Caco-2 (cell line): Measurements from ENCODE around the gene GTF3C1. TPM values are rescaled to one million over a fixed set of nuclear protein-coding genes. Genes with fewer than 3 reads are reported as not detected.

Experiments
- BruUV-seq: library from RNA; stranded (reverse); fragments of 400-500 nt; replicated peaks from 2 replicates; lab custom pipeline; 2021; lab: Mats Ljungman, UMichigan
- CTCF ChIA-PET: fragments of 300-600 bp; sonication (Branson Sonifier 250); formaldehyde crosslinking; loops from one replicate; lab custom pipeline; 2022; ENCODE audit warnings: antibody characterized with exemption; lab: Charles Lee
- POLR2A ChIA-PET: fragments of 300-600 bp; sonication (Branson Sonifier 250); formaldehyde crosslinking; loops from one replicate; lab custom pipeline; 2022; ENCODE audit warnings: antibody characterized with exemption; lab: Charles Lee
- DNase-seq, 2 experiments: peaks; one replicate each; pipeline versions ENCODE4 v3.0.0 to v3.0.0-alpha.2; 2020 to 2022
- H3K27me3 ChIP-seq: replicated peaks from 2 replicates; pipeline ENCODE4 v1.6.0; 2011; ENCODE audit warnings: low read length; ENCODE audit not compliant: control insufficient read depth, insufficient read depth
- H3K36me3 ChIP-seq: 2 replicates; pipeline ENCODE4 v1.5.1; 2011; ENCODE audit warnings: low read length; ENCODE audit not compliant: control insufficient read depth, insufficient read depth
- H3K4me1 ChIP-seq: fragments of 250-450 bp; sonication (Bioruptor Pico); 2 replicates; pipeline ENCODE4 v1.5.1; 2020; ENCODE audit warnings: mild to moderate bottlenecking
- H3K4me3 ChIP-seq: 2 replicates; pipeline ENCODE4 v1.5.1; 2011; ENCODE audit warnings: low read depth, mild to moderate bottlenecking, control low read depth, low read length
- H3K9me3 ChIP-seq: fragments of 250-450 bp; sonication (Bioruptor Pico); 2 replicates; pipeline ENCODE4 v1.5.1; 2020; ENCODE audit warnings: mild to moderate bottlenecking, moderate library complexity
- H3K27ac Mint-ChIP-seq: one replicate; pipeline ENCODE4 v1.8.0; 2022; ENCODE audit warnings: mixed read lengths; ENCODE audit not compliant: unreplicated experiment
- H3K27me3 Mint-ChIP-seq: one replicate; pipeline ENCODE4 v1.8.0; 2022; ENCODE audit warnings: mixed read lengths; ENCODE audit not compliant: insufficient read depth, unreplicated experiment
- H3K36me3 Mint-ChIP-seq: one replicate; pipeline ENCODE4 v1.8.0; 2022; ENCODE audit warnings: mild to moderate bottlenecking, mixed read lengths; ENCODE audit not compliant: insufficient read depth, unreplicated experiment
- H3K4me1 Mint-ChIP-seq: one replicate; pipeline ENCODE4 v1.8.0; 2022; ENCODE audit warnings: low read depth, mixed read lengths; ENCODE audit not compliant: unreplicated experiment
- H3K4me3 Mint-ChIP-seq: one replicate; pipeline ENCODE4 v1.8.0; 2022; ENCODE audit warnings: mild to moderate bottlenecking, moderate library complexity, mixed read lengths; ENCODE audit not compliant: unreplicated experiment
- H3K9me3 Mint-ChIP-seq: one replicate; pipeline ENCODE4 v1.8.0; 2022; ENCODE audit warnings: mixed read lengths; ENCODE audit not compliant: unreplicated experiment
- CTCF ChIP-seq, 2 experiments: fragments of 200-600 bp in 1 of 2; IDR thresholded peaks; 1 replicate in 1 of 2; 2 replicates in 1 of 2; pipeline versions ENCODE4 v1.5.1 to v1.8.0; 2011 to 2022; ENCODE audit warnings: antibody characterized with exemption in 1 of 2, control low read depth in 1 of 2, inconsistent platforms in 1 of 2, low read depth in 1 of 2, low read length in 1 of 2, mild to moderate bottlenecking in 1 of 2, moderate library complexity in 1 of 2; ENCODE audit not compliant: insufficient read depth in 1 of 2, severe bottlenecking in 1 of 2, unreplicated experiment in 1 of 2
- intact Hi-C: fragments of 100-400 bp; cut with micrococcal nuclease; formaldehyde crosslinking; loops from one replicate; pipeline ENCODE4 v1.10.0; 2022; ENCODE audit not compliant: unreplicated experiment
- total RNA-seq: library from RNA; stranded (reverse); gene quantifications from 2 replicates; pipeline ENCODE4 v1.2.3, GENCODE V29; 2022

Gene GTF3C1
- total RNA-seq, 1 experiment from 2014 or later: 67.7 TPM

GRCh38 chr16:27410761-27411160 lies 139.0 kb downstream of the GTF3C1 start:
- H3K36me3 Mint-ChIP-seq: no peaks in the 10 kb centered on the region
- H3K27me3 ChIP-seq: no peaks in the 10 kb centered on the region
- CTCF ChIA-PET: no interaction called here
- peaks cover 17% of the 10 kb centered on the region; the same call in 1 of the 2 replicates for H3K9me3 ChIP-seq
- H3K27me3 Mint-ChIP-seq: no peaks in the 10 kb centered on the region
- no peak overlapping the region for H3K4me3 ChIP-seq
- no peak overlapping the region for H3K4me3 Mint-ChIP-seq
- no peak for DNase-seq
- H3K4me1 ChIP-seq: no peaks in the 10 kb centered on the region
- BruUV-seq: no TSS peak
- peaks cover 6% of the 10 kb centered on the region for H3K4me1 Mint-ChIP-seq
- H3K9me3 Mint-ChIP-seq: peaks cover 31% of the 10 kb centered on the region
- no peak overlapping the region for H3K27ac Mint-ChIP-seq
- no peak for TF ChIP-seq CTCF (IDR thresholded peaks at IDR 0.05; ENCODE audit: insufficient read depth in 1 of 2, low read depth in 1 of 2, low read length in 1 of 2, severe bottlenecking in 1 of 2, unreplicated experiment in 1 of 2)
- no peaks in the 10 kb centered on the region for H3K36me3 ChIP-seq
- POLR2A ChIA-PET: no interaction called here
- intact Hi-C loops: no loop called here

Other genes starting within 250 kb of the GTF3C1 start
- gene IL4R, start 235.9 kb downstream of the GTF3C1 start, total RNA-seq: 32.6 and 34.4 TPM in 2 replicates
- 0.07 and 0.12 TPM in 2 replicates for gene IL21R, start 147.7 kb downstream of the GTF3C1 start, total RNA-seq
- gene KATNIP, start 231 bp upstream of the GTF3C1 start, total RNA-seq: 19.8 and 21.5 TPM in 2 replicates